CD14-positive monocyte (primary cell): ENCODE measurements around the gene CAPN8. TPM values are rescaled to one million over a fixed set of nuclear protein-coding genes. Genes with fewer than 3 reads are reported as not detected.

Source experiments
- DNase-seq, 3 donors: peaks; one replicate each; pipeline ENCODE4 v3.0.0-alpha.2; 2011 to 2022
- H2AFZ ChIP-seq: 2 replicates; pipeline ENCODE4 v1.6.0; 2012; ENCODE audit warnings: mild to moderate bottlenecking, low read depth, low read length, inconsistent platforms; ENCODE audit not compliant: insufficient read depth, poor library complexity, severe bottlenecking
- H3K27ac ChIP-seq, 2 donors: 1 replicate in 1 of 2; 2 replicates in 1 of 2; pipeline ENCODE4 v1.5.1; 2012 to 2013; ENCODE audit warnings: low read length in 2 of 2, control low read depth in 1 of 2, inconsistent platforms in 1 of 2, low read depth in 1 of 2, mild to moderate bottlenecking in 1 of 2
- H3K27me3 ChIP-seq, 2 donors: one replicate each; pipeline versions ENCODE4 v1.6.0 to v1.6.1; 2011 to 2013; ENCODE audit warnings: low read length in 2 of 2; ENCODE audit not compliant: control insufficient read depth in 2 of 2, insufficient read depth in 2 of 2
- H3K36me3 ChIP-seq, 2 donors: replicated peaks in 1 of 2; 1 replicate in 1 of 2; 2 replicates in 1 of 2; pipeline versions ENCODE4 v1.5.1 to v1.6.1; 2012 to 2013; ENCODE audit warnings: low read length in 2 of 2, control low read depth in 1 of 2, inconsistent platforms in 1 of 2, mild to moderate bottlenecking in 1 of 2; ENCODE audit not compliant: insufficient read depth in 2 of 2, control insufficient read depth in 1 of 2
- H3K4me1 ChIP-seq, 2 donors: 1 replicate in 1 of 2; 2 replicates in 1 of 2; pipeline versions ENCODE4 v1.5.1 to v1.6.1; 2012 to 2013; ENCODE audit warnings: low read length in 2 of 2, control low read depth in 1 of 2, inconsistent platforms in 1 of 2, mild to moderate bottlenecking in 1 of 2, moderate library complexity in 1 of 2; ENCODE audit not compliant: insufficient read depth in 2 of 2, control insufficient read depth in 1 of 2
- H3K4me2 ChIP-seq: replicated peaks from 2 replicates; pipeline ENCODE3; 2012; ENCODE audit warnings: low read length, moderate library complexity, mild to moderate bottlenecking; ENCODE audit not compliant: poor library complexity, severe bottlenecking; ENCODE audit errors: extremely low read depth
- H3K4me3 ChIP-seq, 3 experiments: fragments of 200-600 bp in 1 of 3; sonication (generic) in 1 of 3; replicated peaks in 1 of 3; 1 replicate in 2 of 3; 2 replicates in 1 of 3; pipeline ENCODE4 v1.5.1; 2011 to 2013; ENCODE audit warnings: low read length in 3 of 3, mild to moderate bottlenecking in 3 of 3, control low read depth in 2 of 3, low read depth in 2 of 3, inconsistent platforms in 1 of 3, moderate library complexity in 1 of 3
- H3K79me2 ChIP-seq: 2 replicates; pipeline ENCODE4 v1.6.0; 2012; ENCODE audit warnings: mild to moderate bottlenecking, control low read depth, inconsistent platforms, low read length, moderate library complexity; ENCODE audit not compliant: insufficient read depth
- H3K9ac ChIP-seq: 2 replicates; pipeline ENCODE4 v1.6.0; 2017; ENCODE audit warnings: low read length, mild to moderate bottlenecking; ENCODE audit not compliant: insufficient read depth, poor library complexity, severe bottlenecking
- H3K9me3 ChIP-seq, 2 donors: replicated peaks in 1 of 2; 1 replicate in 1 of 2; 2 replicates in 1 of 2; pipeline versions ENCODE4 v1.5.1 to v1.6.1; 2012 to 2013; ENCODE audit warnings: low read length in 2 of 2, control low read depth in 1 of 2; ENCODE audit not compliant: control insufficient read depth in 1 of 2, insufficient read depth in 1 of 2
- H4K20me1 ChIP-seq: 2 replicates; pipeline ENCODE4 v1.6.0; 2012; ENCODE audit warnings: mild to moderate bottlenecking, low read length, control low read depth, moderate library complexity; ENCODE audit not compliant: insufficient read depth
- H3K27ac Mint-ChIP-seq, 7 donors: one replicate each; pipeline ENCODE4 v1.8.0; 2020; ENCODE audit warnings: mild to moderate bottlenecking in 7 of 7, mixed read lengths in 7 of 7, moderate library complexity in 6 of 7, inconsistent platforms in 2 of 7
- H3K27me3 Mint-ChIP-seq, 3 donors: one replicate each; pipeline ENCODE4 v1.8.0; 2021 to 2022; ENCODE audit warnings: low read depth in 3 of 3, mild to moderate bottlenecking in 3 of 3, mixed read lengths in 3 of 3, moderate library complexity in 3 of 3, inconsistent platforms in 1 of 3
- H3K36me3 Mint-ChIP-seq, 2 donors: one replicate each; pipeline ENCODE4 v1.8.0; 2020; ENCODE audit warnings: mixed read lengths in 2 of 2, inconsistent platforms in 1 of 2, mild to moderate bottlenecking in 1 of 2
- H3K4me1 Mint-ChIP-seq: one replicate; pipeline ENCODE4 v1.8.0; 2020; ENCODE audit warnings: mild to moderate bottlenecking, mixed read lengths
- H3K4me3 Mint-ChIP-seq, 2 donors: one replicate each; pipeline ENCODE4 v1.8.0; 2020; ENCODE audit warnings: mild to moderate bottlenecking in 2 of 2, mixed read lengths in 2 of 2, moderate library complexity in 1 of 2
- H3K9me3 Mint-ChIP-seq, 7 donors: one replicate each; pipeline ENCODE4 v1.8.0; 2020 to 2022; ENCODE audit warnings: mixed read lengths in 7 of 7, mild to moderate bottlenecking in 6 of 7, moderate library complexity in 6 of 7, inconsistent platforms in 2 of 7
- CTCF ChIP-seq: fragments of 200-600 bp; IDR thresholded peaks from one replicate; pipeline ENCODE4 v1.8.0; 2022; ENCODE audit warnings: antibody characterized with exemption, mild to moderate bottlenecking
- WGBS: methylation state at CpG from one replicate; pipeline ENCODE4 v1.1.5; 2013; ENCODE audit warnings: missing lambda C conversion rate; ENCODE audit not compliant: insufficient coverage; 5-methylcytosine and 5-hydroxymethylcytosine counted together
- intact Hi-C, 2 donors: fragments of 100-400 bp; cut with micrococcal nuclease; formaldehyde crosslinking; loops; one replicate each; pipeline versions ENCODE4 v1.15.0 to v1.15.1; 2023
- polyA plus RNA-seq, 3 donors: library from polyadenylated mRNA; depleted of rRNA in 1 of 3; unstranded in 2 of 3; stranded (reverse) in 1 of 3; fragments of 300-500 nt in 2 of 3; fragments of >200 nt in 1 of 3; fragmentation: Illumina TruSeq in 2 of 3; gene quantifications; 1 replicate in 2 of 3; 2 replicates in 1 of 3; pipeline ENCODE4 v1.2.3, GENCODE V29; 2012 to 2021

CAPN8 gene
- polyA plus RNA-seq, 3 donors = 0.40 TPM; not detected in 2

- Histone ChIP-seq H3K4me2 (no peak overlapping the region), H3K27ac (no peak overlapping the region), H2AFZ (no peak overlapping the region), H3K4me3 (no peak overlapping the region), H3K9ac (no peak overlapping the region), H4K20me1 (no peaks in the 10 kb centered on the region), H3K79me2 (no peaks in the 10 kb centered on the region), H3K9me3 (no peaks in the 10 kb centered on the region), H3K27me3 (no peaks in the 10 kb centered on the region), H3K36me3 (no peaks in the 10 kb centered on the region), H3K4me1 (peaks cover 0 to 5% of the 10 kb centered on the region in 2 donors)
- H3K36me3 Mint-ChIP-seq = no peaks in the 10 kb centered on the region
- DNase-seq = no peak
- H3K27me3 Mint-ChIP-seq = peaks cover 0 to 2% (median 2%) of the 10 kb centered on the region in 3 donors
- 80% methylated on average over 3 of the region's 8 CpGs for WGBS
- no peaks in the 10 kb centered on the region for H3K9me3 Mint-ChIP-seq
- H3K4me1 Mint-ChIP-seq = peaks cover 8% of the 10 kb centered on the region
- no peak overlapping the region for H3K27ac Mint-ChIP-seq
- intact Hi-C loops = no loop called here
- no peak overlapping the region for H3K4me3 Mint-ChIP-seq
- no peak for TF ChIP-seq CTCF
Observed at GRCh38 chr1:223695014-223695548, 29.6 kb upstream of the CAPN8 start.

DNA sequence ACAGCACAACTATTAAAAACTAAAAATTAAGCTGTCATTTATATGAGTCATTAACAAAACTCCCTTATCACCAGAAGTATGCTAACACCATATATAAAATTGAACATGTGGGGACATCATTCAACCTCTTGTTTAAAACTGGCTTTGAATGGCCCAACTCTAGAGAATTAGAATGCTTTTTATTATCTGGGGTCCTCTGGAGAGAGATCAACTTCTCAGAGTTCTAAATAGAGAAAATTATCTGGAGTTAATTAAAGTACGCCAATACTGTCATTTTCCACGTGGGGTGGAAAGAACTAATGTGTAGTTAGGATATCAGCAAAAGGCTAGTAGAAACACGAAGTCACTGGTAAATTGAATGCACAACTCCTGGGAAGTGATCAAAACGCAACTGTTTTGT lies 25.6 kb upstream of the CAPN8 start:
- Mint-ChIP-seq H3K27ac (no peak overlapping the region), H3K27me3 (peaks cover 2 to 9% (median 6%) of the 10 kb centered on the region in 3 donors), H3K4me1 (peaks cover under 1% of the 10 kb centered on the region), H3K9me3 (peaks cover 0 to 6% (median 2%) of the 10 kb centered on the region in 7 donors), H3K4me3 (no peak overlapping the region), H3K36me3 (no peaks in the 10 kb centered on the region)
- no peaks in the 10 kb centered on the region for H3K79me2 ChIP-seq
- no peaks in the 10 kb centered on the region for H3K9me3 ChIP-seq
- no peak overlapping the region for H2AFZ ChIP-seq
- no peaks in the 10 kb centered on the region for H3K36me3 ChIP-seq
- H4K20me1 ChIP-seq = no peaks in the 10 kb centered on the region
- intact Hi-C loops = no loop called here
- no peak overlapping the region for H3K27ac ChIP-seq
- 100% methylated on average over 2 of the region's 4 CpGs for WGBS
- no peak overlapping the region for H3K9ac ChIP-seq
- no peak for TF ChIP-seq CTCF
- DNase-seq = no peak
- no peak overlapping the region for H3K4me2 ChIP-seq
- no peaks in the 10 kb centered on the region for H3K27me3 ChIP-seq
- no peak overlapping the region for H3K4me3 ChIP-seq
- H3K4me1 ChIP-seq = no peaks in the 10 kb centered on the region
